ENCODE measurements around the gene PCNX1. TPM values are rescaled to one million over a fixed set of nuclear protein-coding genes. Genes with fewer than 3 reads are reported as not detected.

Gene PCNX1
- total RNA-seq, 4 donors from 2014 or later, result 34.4 to 64.5 (median 42.0) TPM

DNA sequence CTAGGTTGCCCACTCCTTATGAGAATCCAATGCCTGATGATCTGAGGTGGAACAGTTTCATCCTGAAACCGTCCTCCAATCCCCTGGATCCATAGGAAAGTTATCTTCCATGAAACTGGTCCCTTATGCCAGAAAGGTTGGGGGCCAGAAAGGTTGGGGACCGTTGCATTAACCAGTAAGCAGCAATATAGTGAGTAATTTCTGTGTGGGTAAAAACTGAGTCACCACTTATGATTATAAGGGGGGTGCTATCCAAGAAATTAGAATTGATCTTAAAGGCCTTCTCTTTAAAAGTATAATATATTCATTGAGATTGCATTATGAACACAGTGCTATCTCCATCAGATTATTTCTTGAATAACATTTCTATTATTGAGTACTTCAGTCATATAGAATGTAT, 97.2 kb downstream of the PCNX1 start:
- Histone ChIP-seq H3K4me1 (no peaks in the 10 kb centered on the region), H3K9me3 (no peaks in the 10 kb centered on the region), H3K27ac (no peak overlapping the region), H3K4me3 (no peak overlapping the region), H3K27me3 (no peaks in the 10 kb centered on the region), H3K36me3 (peaks cover 0 to 7% of the 10 kb centered on the region in 2 donors)
- ATAC-seq (no peak), DNase-seq (no peak)
- TF ChIP-seq, protein P1, sequence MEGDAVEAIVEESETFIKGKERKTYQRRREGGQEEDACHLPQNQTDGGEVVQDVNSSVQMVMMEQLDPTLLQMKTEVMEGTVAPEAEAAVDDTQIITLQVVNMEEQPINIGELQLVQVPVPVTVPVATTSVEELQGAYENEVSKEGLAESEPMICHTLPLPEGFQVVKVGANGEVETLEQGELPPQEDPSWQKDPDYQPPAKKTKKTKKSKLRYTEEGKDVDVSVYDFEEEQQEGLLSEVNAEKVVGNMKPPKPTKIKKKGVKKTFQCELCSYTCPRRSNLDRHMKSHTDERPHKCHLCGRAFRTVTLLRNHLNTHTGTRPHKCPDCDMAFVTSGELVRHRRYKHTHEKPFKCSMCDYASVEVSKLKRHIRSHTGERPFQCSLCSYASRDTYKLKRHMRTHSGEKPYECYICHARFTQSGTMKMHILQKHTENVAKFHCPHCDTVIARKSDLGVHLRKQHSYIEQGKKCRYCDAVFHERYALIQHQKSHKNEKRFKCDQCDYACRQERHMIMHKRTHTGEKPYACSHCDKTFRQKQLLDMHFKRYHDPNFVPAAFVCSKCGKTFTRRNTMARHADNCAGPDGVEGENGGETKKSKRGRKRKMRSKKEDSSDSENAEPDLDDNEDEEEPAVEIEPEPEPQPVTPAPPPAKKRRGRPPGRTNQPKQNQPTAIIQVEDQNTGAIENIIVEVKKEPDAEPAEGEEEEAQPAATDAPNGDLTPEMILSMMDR (IDR thresholded peaks at IDR 0.05 in 4 of 5, conservative IDR thresholded peaks at IDR 0.05 in 1 of 5), result no peak
- no peak for TF ChIP-seq POLR2A (IDR thresholded peaks at IDR 0.05)
- intact Hi-C loops (cut with DNase I; ENCODE audit: low total_unique reads) (no loop called here), in situ Hi-C loops (cut with MboI; ENCODE audit: low sequenced_read_pairs in 4 of 4) (no loop called here)

DNA sequence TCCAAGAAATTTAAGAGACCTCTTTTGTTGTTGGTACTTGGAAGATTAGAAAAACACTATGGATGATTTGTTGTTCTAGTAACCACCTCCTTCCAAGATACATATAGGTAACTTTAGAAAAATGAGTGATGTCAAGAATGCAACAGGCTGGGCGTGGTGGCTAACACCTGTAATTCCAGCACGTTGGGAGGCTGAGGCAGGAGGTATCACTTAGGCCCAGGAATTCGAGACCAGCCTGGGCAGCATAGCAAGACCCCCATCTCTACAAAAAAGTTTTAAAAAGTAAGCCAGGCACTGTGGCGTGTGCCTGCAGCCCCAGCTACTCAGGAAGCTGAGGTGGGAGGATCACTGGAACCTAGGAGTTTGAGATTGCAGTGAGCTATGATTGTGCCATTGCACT, 97.8 kb downstream of the PCNX1 start:
- TF ChIP-seq, protein P1 (IDR thresholded peaks at IDR 0.05 in 4 of 5, conservative IDR thresholded peaks at IDR 0.05 in 1 of 5), result no peak
- no peak for TF ChIP-seq POLR2A (IDR thresholded peaks at IDR 0.05)
- ATAC-seq (no peak), DNase-seq (no peak)
- Histone ChIP-seq H3K4me1 (no peaks in the 10 kb centered on the region), H3K27me3 (no peaks in the 10 kb centered on the region), H3K36me3 (peaks cover 0 to 7% of the 10 kb centered on the region in 2 donors), H3K9me3 (no peaks in the 10 kb centered on the region), H3K27ac (no peak overlapping the region), H3K4me3 (no peak overlapping the region)
- in situ Hi-C loops (cut with MboI; ENCODE audit: low sequenced_read_pairs in 4 of 4), result no loop called here
- intact Hi-C loops (cut with DNase I; ENCODE audit: low total_unique reads), result no loop called here

DNA sequence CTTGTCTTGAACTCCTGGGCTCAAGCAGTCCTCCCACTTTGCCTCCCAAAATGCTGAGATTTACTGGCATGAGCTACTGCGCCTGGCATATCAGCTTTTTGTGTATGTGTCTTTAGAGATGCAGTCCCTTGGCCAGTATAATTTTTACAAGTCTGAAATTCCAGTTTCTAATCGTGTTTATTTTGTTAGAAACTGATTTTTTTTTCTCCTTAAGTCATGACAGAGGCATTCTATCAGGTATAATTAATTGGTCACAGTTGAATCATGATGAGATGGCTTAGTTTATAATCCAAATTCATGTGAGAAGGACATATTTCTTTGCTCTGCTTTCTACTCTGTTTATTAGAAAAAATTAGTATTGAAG, 98.9 kb downstream of the PCNX1 start:
- intact Hi-C loops (cut with DNase I; ENCODE audit: low total_unique reads), result no loop called here
- no peak overlapping the region for H3K4me3 ChIP-seq
- H3K9me3 ChIP-seq, result no peaks in the 10 kb centered on the region
- H3K27me3 ChIP-seq, result no peaks in the 10 kb centered on the region
- in situ Hi-C loops (cut with MboI; ENCODE audit: low sequenced_read_pairs in 4 of 4), result no loop called here
- DNase-seq (no peak), ATAC-seq (no peak)
- peaks cover 0 to 13% of the 10 kb centered on the region in 2 donors for H3K36me3 ChIP-seq
- H3K4me1 ChIP-seq, result no peaks in the 10 kb centered on the region
- no peak overlapping the region for H3K27ac ChIP-seq
- TF ChIP-seq, protein P1 (IDR thresholded peaks at IDR 0.05 in 4 of 5, conservative IDR thresholded peaks at IDR 0.05 in 1 of 5), result no peak
- no peak for TF ChIP-seq POLR2A (IDR thresholded peaks at IDR 0.05)

DNA sequence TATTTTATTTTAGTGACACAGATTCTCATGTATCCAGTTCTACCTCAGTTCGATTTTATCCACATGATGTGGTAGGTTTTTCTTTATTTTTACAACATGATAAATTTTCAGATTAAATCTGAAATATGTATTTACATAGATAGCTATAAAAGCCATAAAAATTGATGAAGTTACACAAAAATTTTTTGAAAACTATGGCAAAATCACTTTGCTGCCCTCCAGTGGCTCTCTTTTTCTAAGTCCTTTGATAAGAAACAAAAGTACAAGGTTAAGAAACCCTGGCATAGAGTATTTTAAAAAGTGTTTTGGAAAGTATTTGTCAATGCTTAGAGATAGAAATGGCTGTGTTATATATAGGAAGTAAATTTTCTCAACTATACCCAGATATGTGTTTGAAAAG, 104.2 kb downstream of the PCNX1 start:
- DNase-seq (no peak), ATAC-seq (no peak)
- Histone ChIP-seq H3K27me3 (no peaks in the 10 kb centered on the region), H3K9me3 (no peaks in the 10 kb centered on the region), H3K4me3 (no peak overlapping the region), H3K36me3 (peaks cover 0 to 36% of the 10 kb centered on the region in 2 donors), H3K27ac (no peak overlapping the region), H3K4me1 (no peaks in the 10 kb centered on the region)
- TF ChIP-seq, protein P1 (IDR thresholded peaks at IDR 0.05 in 4 of 5, conservative IDR thresholded peaks at IDR 0.05 in 1 of 5), result no peak
- TF ChIP-seq POLR2A (IDR thresholded peaks at IDR 0.05), result no peak
- in situ Hi-C loops (cut with MboI; ENCODE audit: low sequenced_read_pairs in 4 of 4) (no loop called here), intact Hi-C loops (cut with DNase I; ENCODE audit: low total_unique reads) (no loop called here)

DNA sequence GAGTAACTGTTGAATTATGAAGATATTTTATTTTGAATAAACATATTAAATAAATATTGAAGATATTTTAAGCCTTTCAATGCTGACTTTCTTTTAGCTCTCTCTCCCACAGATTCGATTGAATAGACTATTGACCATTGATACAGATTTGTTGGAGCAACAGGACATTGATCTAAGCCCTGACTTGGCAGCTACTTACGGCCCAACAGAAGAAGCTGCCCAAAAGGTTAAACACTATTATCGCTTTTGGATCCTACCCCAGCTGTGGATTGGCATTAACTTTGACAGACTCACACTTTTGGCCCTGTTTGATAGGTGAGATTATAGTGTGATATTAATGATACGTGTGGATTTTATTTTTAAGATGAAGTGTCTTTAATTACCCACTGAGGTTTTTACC, 105.6 kb downstream of the PCNX1 start:
- H3K27ac ChIP-seq, result no peak overlapping the region
- in situ Hi-C loops (cut with MboI; ENCODE audit: low sequenced_read_pairs in 4 of 4), result no loop called here
- H3K4me3 ChIP-seq, result no peak overlapping the region
- DNase-seq (no peak), ATAC-seq (no peak)
- H3K27me3 ChIP-seq, result no peaks in the 10 kb centered on the region
- intact Hi-C loops (cut with DNase I; ENCODE audit: low total_unique reads), result no loop called here
- TF ChIP-seq POLR2A (IDR thresholded peaks at IDR 0.05), result no peak
- TF ChIP-seq, protein P1 (IDR thresholded peaks at IDR 0.05 in 4 of 5, conservative IDR thresholded peaks at IDR 0.05 in 1 of 5), result no peak
- no peaks in the 10 kb centered on the region for H3K4me1 ChIP-seq
- no peaks in the 10 kb centered on the region for H3K9me3 ChIP-seq
- H3K36me3 ChIP-seq, result peaks cover 0 to 36% of the 10 kb centered on the region in 2 donors

Data from gastrocnemius medialis (tissue), 4 donors.